PC-9 (cell line): ENCODE data around the gene THOC6. TPM values are rescaled to one million over a fixed set of nuclear protein-coding genes. Genes with fewer than 3 reads are reported as not detected.
A peak's percentile ranks its signal among the peaks of the same experiment; 100 is the strongest.

ENCODE experiments used
- BruUV-seq: library from RNA; stranded (reverse); fragments of 400-500 nt; replicated peaks from 2 replicates; lab custom pipeline; 2021; lab: Mats Ljungman, UMichigan
- CTCF ChIA-PET: fragments of 300-600 bp; sonication (Branson Sonifier 250); formaldehyde crosslinking; loops from one replicate; lab custom pipeline; 2022; ENCODE audit warnings: antibody characterized with exemption; lab: Charles Lee
- POLR2A ChIA-PET: fragments of 300-600 bp; sonication (Branson Sonifier 250); formaldehyde crosslinking; loops from one replicate; lab custom pipeline; 2022; ENCODE audit warnings: antibody characterized with exemption; ENCODE audit not compliant: unreplicated experiment; lab: Charles Lee
- DNase-seq, 2 experiments: peaks; one replicate each; pipeline versions ENCODE4 v3.0.0 to v3.0.0-alpha.2; 2015 to 2022; ENCODE audit warnings: mixed read lengths in 1 of 2
- H2AFZ ChIP-seq: fragments of 200-600 bp; sonication (generic); 2 replicates; pipeline ENCODE4 v1.8.1; 2017; ENCODE audit warnings: antibody characterized with exemption
- H3F3A ChIP-seq: fragments of 200-600 bp; sonication (generic); 2 replicates; pipeline ENCODE4 v1.8.1; 2017; ENCODE audit warnings: antibody characterized with exemption, mild to moderate bottlenecking, low read depth; ENCODE audit not compliant: insufficient read depth
- H3K27ac ChIP-seq: fragments of 200-600 bp; sonication (generic); 2 replicates; pipeline ENCODE4 v1.6.1; 2016; ENCODE audit warnings: mixed run types
- H3K27me3 ChIP-seq: fragments of 200-600 bp; sonication (generic); 2 replicates; pipeline ENCODE4 v1.6.1; 2016; ENCODE audit warnings: low read depth, mixed run types; ENCODE audit not compliant: insufficient read depth
- H3K36me3 ChIP-seq: fragments of 200-600 bp; sonication (generic); 2 replicates; pipeline ENCODE4 v1.6.1; 2016; ENCODE audit warnings: low read depth, mixed run types
- H3K4me1 ChIP-seq: fragments of 200-600 bp; sonication (generic); replicated peaks from 2 replicates; pipeline ENCODE4 v1.6.1; 2016; ENCODE audit warnings: mixed run types; ENCODE audit not compliant: insufficient read depth
- H3K4me2 ChIP-seq: fragments of 200-600 bp; sonication (generic); 2 replicates; pipeline ENCODE4 v1.6.1; 2017; ENCODE audit warnings: mixed run types
- H3K4me3 ChIP-seq: fragments of 200-600 bp; sonication (generic); 2 replicates; pipeline ENCODE4 v1.6.1; 2016; ENCODE audit warnings: mixed run types
- H3K79me2 ChIP-seq: fragments of 200-600 bp; sonication (generic); 2 replicates; pipeline ENCODE4 v1.6.1; 2017; ENCODE audit warnings: low read depth, mixed run types
- H3K9me2 ChIP-seq: fragments of 200-600 bp; sonication (generic); 2 replicates; pipeline ENCODE4 v1.8.1; 2017; ENCODE audit warnings: mild to moderate bottlenecking; ENCODE audit not compliant: insufficient read depth
- H3K9me3 ChIP-seq: fragments of 200-600 bp; sonication (generic); 2 replicates; pipeline ENCODE4 v1.8.1; 2016; ENCODE audit warnings: low read depth; ENCODE audit not compliant: insufficient read depth
- H4K20me1 ChIP-seq: fragments of 200-600 bp; sonication (generic); 2 replicates; pipeline ENCODE4 v1.8.1; 2017; ENCODE audit not compliant: insufficient read depth
- EZH2 ChIP-seq: fragments of 200-600 bp; sonication (generic); IDR thresholded peaks from 2 replicates; pipeline ENCODE4 v1.8.0; 2017; ENCODE audit warnings: antibody characterized with exemption, low read depth
- intact Hi-C: fragments of 100-400 bp; cut with micrococcal nuclease; formaldehyde crosslinking; loops from one replicate; pipeline ENCODE4 v1.10.0; 2022; ENCODE audit not compliant: unreplicated experiment
- total RNA-seq: library from RNA; stranded (reverse); gene quantifications from 2 replicates; pipeline ENCODE4 v1.2.3, GENCODE V29; 2021
- TF ChIP-seq, protein P1 (sequence below): fragments of 200-600 bp; sonication (generic); conservative IDR thresholded peaks from 2 replicates; pipeline ENCODE4 v1.6.1; 2017; ENCODE audit warnings: mixed run types, antibody characterized with exemption, mild to moderate bottlenecking, moderate library complexity

Gene THOC6
- total RNA-seq, 1 experiment from 2014 or later = 69.9 TPM

DNA sequence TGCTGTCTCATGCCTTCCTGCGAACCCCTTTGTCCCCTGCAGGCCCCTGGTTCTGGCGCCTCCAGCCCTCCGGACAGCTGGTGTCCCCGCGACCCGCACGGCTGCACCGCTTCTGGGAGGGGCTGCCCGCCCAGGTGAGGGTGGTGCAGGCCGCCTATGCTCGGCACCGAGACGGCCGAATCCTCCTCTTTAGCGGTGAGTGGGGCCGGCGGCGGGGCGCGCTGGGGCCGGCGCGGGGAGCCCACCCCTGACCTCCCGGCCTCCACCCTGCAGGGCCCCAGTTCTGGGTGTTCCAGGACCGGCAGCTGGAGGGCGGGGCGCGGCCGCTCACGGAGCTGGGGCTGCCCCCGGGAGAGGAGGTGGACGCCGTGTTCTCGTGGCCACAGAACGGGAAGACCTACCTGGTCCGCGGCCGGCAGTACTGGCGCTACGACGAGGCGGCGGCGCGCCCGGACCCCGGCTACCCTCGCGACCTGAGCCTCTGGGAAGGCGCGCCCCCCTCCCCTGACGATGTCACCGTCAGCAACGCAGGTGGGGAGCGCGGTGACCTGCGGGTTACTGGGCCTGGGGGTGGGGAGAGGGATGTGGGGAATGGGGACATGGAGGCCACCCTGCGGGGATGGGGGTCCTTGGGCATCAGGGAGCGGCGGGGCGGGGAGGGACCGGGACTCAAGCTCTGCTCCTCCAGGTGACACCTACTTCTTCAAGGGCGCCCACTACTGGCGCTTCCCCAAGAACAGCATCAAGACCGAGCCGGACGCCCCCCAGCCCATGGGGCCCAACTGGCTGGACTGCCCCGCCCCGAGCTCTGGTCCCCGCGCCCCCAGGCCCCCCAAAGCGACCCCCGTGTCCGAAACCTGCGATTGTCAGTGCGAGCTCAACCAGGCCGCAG lies 34.5 kb downstream of the THOC6 start:
- H3K9me3 ChIP-seq = no peaks in the 10 kb centered on the region
- H2AFZ ChIP-seq = peak overlapping the region; percentile 98
- peaks cover 8% of the 10 kb centered on the region; the same call in 1 of the 2 replicates for H3F3A ChIP-seq
- ChIA-PET POLR2A (interaction anchor here (0.6 to 0.8 kb wide), 3 partner anchors 31 to 130 kb away, joined by 3 to 7 read pairs (median 6); partner anchors contain the start of gene OR1F1), CTCF (interaction anchor here (0.6 to 2.2 kb wide), 11 partner anchors 13 to 303 kb away, joined by 3 to 13 read pairs (median 3); partner anchors contain the start of gene ZNF205)
- DNase-seq = peak in 1 of 2 experiments; percentile 45
- H3K27me3 ChIP-seq = no peaks in the 10 kb centered on the region
- peak overlapping the region; percentile 82 for H3K4me2 ChIP-seq
- no peaks in the 10 kb centered on the region for H3K79me2 ChIP-seq
- BruUV-seq = no TSS peak
- no peaks in the 10 kb centered on the region for H4K20me1 ChIP-seq
- no peaks in the 10 kb centered on the region for H3K36me3 ChIP-seq
- TF ChIP-seq, protein P1, sequence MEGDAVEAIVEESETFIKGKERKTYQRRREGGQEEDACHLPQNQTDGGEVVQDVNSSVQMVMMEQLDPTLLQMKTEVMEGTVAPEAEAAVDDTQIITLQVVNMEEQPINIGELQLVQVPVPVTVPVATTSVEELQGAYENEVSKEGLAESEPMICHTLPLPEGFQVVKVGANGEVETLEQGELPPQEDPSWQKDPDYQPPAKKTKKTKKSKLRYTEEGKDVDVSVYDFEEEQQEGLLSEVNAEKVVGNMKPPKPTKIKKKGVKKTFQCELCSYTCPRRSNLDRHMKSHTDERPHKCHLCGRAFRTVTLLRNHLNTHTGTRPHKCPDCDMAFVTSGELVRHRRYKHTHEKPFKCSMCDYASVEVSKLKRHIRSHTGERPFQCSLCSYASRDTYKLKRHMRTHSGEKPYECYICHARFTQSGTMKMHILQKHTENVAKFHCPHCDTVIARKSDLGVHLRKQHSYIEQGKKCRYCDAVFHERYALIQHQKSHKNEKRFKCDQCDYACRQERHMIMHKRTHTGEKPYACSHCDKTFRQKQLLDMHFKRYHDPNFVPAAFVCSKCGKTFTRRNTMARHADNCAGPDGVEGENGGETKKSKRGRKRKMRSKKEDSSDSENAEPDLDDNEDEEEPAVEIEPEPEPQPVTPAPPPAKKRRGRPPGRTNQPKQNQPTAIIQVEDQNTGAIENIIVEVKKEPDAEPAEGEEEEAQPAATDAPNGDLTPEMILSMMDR = no peak
- no peak for TF ChIP-seq EZH2
- intact Hi-C loops = loop anchor here (1.0 to 5.0 kb wide), 7 partner anchors 22 to 109 kb away; partner anchors contain the start of genes BICDL2 and ZNF205
- H3K4me1 ChIP-seq = peaks cover 10% of the 10 kb centered on the region; the same call in 1 of the 2 replicates
- no peak overlapping the region for H3K27ac ChIP-seq
- H3K4me3 ChIP-seq = peak overlapping the region; percentile 88
- no peaks in the 10 kb centered on the region for H3K9me2 ChIP-seq

DNA sequence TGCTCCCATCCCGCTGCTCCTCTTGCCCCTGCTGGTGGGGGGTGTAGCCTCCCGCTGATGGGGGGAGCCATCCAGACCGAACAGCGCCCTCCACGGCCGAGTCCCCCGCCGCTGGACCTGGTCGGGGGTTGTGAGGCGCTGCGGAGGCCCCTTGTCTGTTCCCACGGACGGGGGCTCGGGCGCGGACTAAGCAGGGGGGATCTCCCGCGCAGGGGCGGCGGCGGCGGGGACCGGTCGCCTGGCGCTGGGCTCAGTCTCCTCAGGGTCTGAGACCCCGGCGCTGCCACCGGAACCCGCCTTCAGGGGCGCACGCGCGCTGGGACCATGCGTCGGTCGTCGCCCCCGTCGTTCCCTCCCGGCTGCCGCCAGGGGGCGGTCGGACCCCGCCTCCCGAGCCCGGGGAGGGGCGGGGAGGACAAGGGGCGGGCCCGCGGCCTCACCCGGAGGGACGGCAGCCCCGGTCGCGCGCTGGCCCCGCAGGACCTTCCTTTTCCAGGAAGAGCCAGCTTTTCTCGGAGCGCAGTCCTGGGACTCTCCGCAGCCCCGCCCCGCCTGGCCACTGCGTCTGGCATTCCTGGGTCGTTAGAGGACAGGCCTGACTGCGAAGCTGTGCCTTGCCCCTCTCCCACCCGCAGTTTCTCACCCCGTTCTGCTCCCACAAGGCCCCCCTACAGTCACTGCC lies 35.3 kb downstream of the THOC6 start:
- peak; percentile 71 to 98 for DNase-seq
- H3K79me2 ChIP-seq = no peaks in the 10 kb centered on the region
- no peaks in the 10 kb centered on the region for H3K9me2 ChIP-seq
- H4K20me1 ChIP-seq = no peaks in the 10 kb centered on the region
- H3F3A ChIP-seq = peaks cover 8% of the 10 kb centered on the region; the same call in 1 of the 2 replicates
- no peaks in the 10 kb centered on the region for H3K9me3 ChIP-seq
- intact Hi-C loops = loop anchor here (1.0 to 5.0 kb wide), 6 partner anchors 28 to 108 kb away; partner anchors contain the start of gene ZNF205
- POLR2A ChIA-PET = interaction anchor here (0.6 kb wide), 2 partner anchors 20 to 91 kb away, joined by 3 to 4 read pairs; no protein-coding TSS in a partner anchor
- BruUV-seq = no TSS peak
- no peaks in the 10 kb centered on the region for H3K27me3 ChIP-seq
- TF ChIP-seq, protein P1 = peak; percentile 85
- TF ChIP-seq EZH2 = no peak
- peak overlapping the region; percentile 98 for H2AFZ ChIP-seq
- peaks cover 10% of the 10 kb centered on the region; the same call in 1 of the 2 replicates for H3K4me1 ChIP-seq
- H3K36me3 ChIP-seq = no peaks in the 10 kb centered on the region
- CTCF ChIA-PET = interaction anchor here (0.6 to 2.2 kb wide), 12 partner anchors 8 to 303 kb away, joined by 3 to 13 read pairs (median 3); partner anchors contain the start of gene ZNF205
- H3K4me2 ChIP-seq = peak overlapping the region; percentile 82
- no peak overlapping the region for H3K27ac ChIP-seq
- H3K4me3 ChIP-seq = peak overlapping the region; percentile 88
